HEK293 (cell line): ENCODE results near the gene GPSM1.

Experiments
- CTCF ChIA-PET: fragments of 350-600 bp; formaldehyde crosslinking; extraction: SDS; loops from one replicate; lab custom pipeline; 2021; ENCODE audit warnings: antibody characterized with exemption; lab: Yijun Ruan, JAX
- POLR2A ChIA-PET: fragments of 300-600 bp; formaldehyde crosslinking; extraction: SDS; loops from one replicate; lab custom pipeline; 2020; ENCODE audit warnings: antibody characterized with exemption, inconsistent platforms; lab: Yijun Ruan, JAX
- H3K27ac ChIP-seq: fragments of 200-500 bp; sonication (Bioruptor generic); 2 replicates; pipeline ENCODE4 v1.5.1; 2014; ENCODE audit warnings: low read depth, low read length, control low read depth, inconsistent platforms; ENCODE audit errors: extremely low read depth
- H3K36me3 ChIP-seq, 2 experiments: fragments of 200-500 bp in 1 of 2; sonication (Bioruptor generic) in 1 of 2; 1 replicate in 1 of 2; 2 replicates in 1 of 2; pipeline ENCODE4 v1.5.1; 2014 to 2017; ENCODE audit warnings: inconsistent platforms in 2 of 2, low read length in 2 of 2; ENCODE audit not compliant: control insufficient read depth in 2 of 2, insufficient read depth in 1 of 2
- H3K4me1 ChIP-seq: fragments of 200-500 bp; sonication (Bioruptor generic); 2 replicates; pipeline ENCODE4 v1.5.1; 2014; ENCODE audit warnings: mild to moderate bottlenecking, low read length, inconsistent platforms; ENCODE audit not compliant: control insufficient read depth, insufficient read depth
- H3K4me3 ChIP-seq: 2 replicates; pipeline ENCODE4 v1.5.1; 2011; ENCODE audit warnings: low read depth, mild to moderate bottlenecking, control low read depth, low read length, moderate library complexity
- H3K9me3 ChIP-seq: fragments of 200-500 bp; sonication (Bioruptor generic); 2 replicates; pipeline ENCODE4 v1.5.1; 2014; ENCODE audit warnings: low read depth, low read length, inconsistent platforms; ENCODE audit not compliant: control insufficient read depth, insufficient read depth
- EGR2 ChIP-seq: fragments of 450-650 bp; formaldehyde crosslinking; IDR thresholded peaks from 2 replicates; pipeline ENCODE4 v1.5.1; 2016; ENCODE audit warnings: low read depth, missing biosample characterization, missing genetic modification characterization
- IKZF3 ChIP-seq: fragments of 450-650 bp; IDR thresholded peaks from 2 replicates; pipeline ENCODE4 v1.5.0; 2018; ENCODE audit warnings: missing biosample characterization, mild to moderate bottlenecking, missing genetic modification characterization, moderate library complexity
- KLF8 ChIP-seq: fragments of 450-650 bp; formaldehyde crosslinking; IDR thresholded peaks from 2 replicates; pipeline ENCODE4 v1.5.1; 2016; ENCODE audit warnings: missing biosample characterization, missing genetic modification characterization
- PBX3 ChIP-seq: sonication (generic); formaldehyde crosslinking; IDR thresholded peaks from 2 replicates; pipeline ENCODE4 v1.8.1; 2022; ENCODE audit warnings: mild to moderate bottlenecking, moderate library complexity, missing genetic modification reagents
- ZBTB8A ChIP-seq: fragments of 450-650 bp; formaldehyde crosslinking; IDR thresholded peaks from 2 replicates; pipeline ENCODE4 v1.5.1; 2016; ENCODE audit warnings: missing biosample characterization, missing genetic modification characterization
- ZFHX2 ChIP-seq: fragments of 450-650 bp; formaldehyde crosslinking; conservative IDR thresholded peaks from 2 replicates; pipeline ENCODE4 v1.5.1; 2016; ENCODE audit warnings: missing biosample characterization, missing genetic modification characterization
- ZNF221 ChIP-seq: fragments of 450-650 bp; formaldehyde crosslinking; IDR thresholded peaks from 2 replicates; pipeline ENCODE4 v1.5.1; 2017; ENCODE audit warnings: missing biosample characterization, missing genetic modification characterization, borderline replicate concordance
- ZNF302 ChIP-seq: fragments of 450-650 bp; formaldehyde crosslinking; IDR thresholded peaks from 2 replicates; pipeline ENCODE4 v1.5.1; 2016; ENCODE audit warnings: missing biosample characterization, missing genetic modification characterization, low read depth
- ZNF311 ChIP-seq: fragments of 450-650 bp; formaldehyde crosslinking; IDR thresholded peaks from 2 replicates; pipeline ENCODE4 v1.5.1; 2017; ENCODE audit warnings: missing biosample characterization, missing genetic modification characterization, borderline replicate concordance
- ZNF426 ChIP-seq: fragments of 450-650 bp; formaldehyde crosslinking; IDR thresholded peaks from 2 replicates; pipeline ENCODE4 v1.5.1; 2017; ENCODE audit warnings: missing biosample characterization, missing genetic modification characterization, mild to moderate bottlenecking, inconsistent platforms, moderate library complexity
- ZNF449 ChIP-seq: fragments of 450-650 bp; formaldehyde crosslinking; IDR thresholded peaks from 2 replicates; pipeline ENCODE4 v1.5.1; 2017; ENCODE audit warnings: missing biosample characterization, mild to moderate bottlenecking, missing genetic modification characterization, moderate library complexity
- ZNF600 ChIP-seq: fragments of 450-650 bp; formaldehyde crosslinking; IDR thresholded peaks from 2 replicates; pipeline ENCODE4 v1.5.1; 2016; ENCODE audit warnings: missing biosample characterization, missing genetic modification characterization
- ZNF660 ChIP-seq: fragments of 450-650 bp; IDR thresholded peaks from 2 replicates; pipeline ENCODE4 v1.5.1; 2018; ENCODE audit warnings: missing biosample characterization, mild to moderate bottlenecking, missing genetic modification characterization

The GPSM1 gene

GRCh38 chr9:136346157-136346481 is 18.8 kb downstream of the GPSM1 start:
- H3K9me3 ChIP-seq = no peaks in the 10 kb centered on the region
- no peak overlapping the region for H3K4me3 ChIP-seq
- TF ChIP-seq EGR2 (tag by site-specific recombination) = peak; percentile 48; the same call in 1 of the 2 replicates
- TF ChIP-seq ZFHX2 (tag by site-specific recombination) = peak; percentile 76
- no peak for TF ChIP-seq ZNF311 (tag by site-specific recombination)
- TF ChIP-seq IKZF3 = no peak
- TF ChIP-seq ZNF660 (tag by site-specific recombination) = no peak
- no peak for TF ChIP-seq ZNF302 (tag by site-specific recombination)
- TF ChIP-seq, all 188 proteins: peak for 2
- ChIA-PET CTCF (interaction anchor here (0.6 to 2.0 kb wide), 8 partner anchors 9 to 1903 kb away, joined by 3 to 6 read pairs (median 5); partner anchors contain the start of gene DNLZ), POLR2A (interaction anchor here (0.8 to 6.3 kb wide), 4 partner anchors 8 to 64 kb away, joined by 3 to 45 read pairs (median 4); partner anchors contain the start of gene DNLZ)
- H3K4me1 ChIP-seq = no peaks in the 10 kb centered on the region
- H3K27ac ChIP-seq = no peak overlapping the region
- H3K36me3 ChIP-seq = peaks cover 0 to 14% of the 10 kb centered on the region in 2 experiments; a peak in 1 of 3 replicates

- CTCF ChIA-PET = interaction anchor here (0.5 to 1.5 kb wide), 3 partner anchors 10 to 54 kb away, joined by 3 to 4 read pairs (median 3); partner anchors contain the start of gene DNLZ
Measured at GRCh38 chr9:136346927-136347465, 19.7 kb downstream of the GPSM1 start.

GRCh38 chr9:136347472-136348256 is 20.3 kb downstream of the GPSM1 start:
- CTCF ChIA-PET = interaction anchor here (1.0 kb wide), 1 partner anchor 53 kb away, joined by 3 read pairs; no protein-coding TSS in a partner anchor
- Histone ChIP-seq H3K9me3 (no peaks in the 10 kb centered on the region), H3K4me3 (no peak overlapping the region), H3K36me3 (peaks cover 0 to 11% of the 10 kb centered on the region in 2 experiments; a peak in 1 of 3 replicates), H3K4me1 (no peaks in the 10 kb centered on the region), H3K27ac (no peak overlapping the region)
- TF ChIP-seq ZNF449 = no peak
- TF ChIP-seq ZNF600 (tag by site-specific recombination) = peak; percentile 42; the same call in 1 of the 2 replicates
- 0 out of 2 replicates have a peak, but pooled peaks have one; percentile 31 for TF ChIP-seq IKZF3
- TF ChIP-seq ZBTB8A (tag by site-specific recombination) = peak; percentile 38; the same call in 1 of the 2 replicates
- POLR2A ChIA-PET = interaction anchor here (6.3 kb wide), 1 partner anchor 15 kb away, joined by 45 read pairs; the partner anchor contains the start of gene DNLZ

More at GRCh38 chr9:136346927-136347465, 19.7 kb downstream of the GPSM1 start:
- Histone ChIP-seq H3K4me3 (no peak overlapping the region), H3K4me1 (no peaks in the 10 kb centered on the region), H3K9me3 (no peaks in the 10 kb centered on the region), H3K36me3 (peaks cover 0 to 11% of the 10 kb centered on the region in 2 experiments; a peak in 1 of 3 replicates), H3K27ac (peak overlapping the region; percentile 24; the same call in 1 of the 2 replicates)
- POLR2A ChIA-PET = interaction anchor here (6.3 kb wide), 1 partner anchor 15 kb away, joined by 45 read pairs; the partner anchor contains the start of gene DNLZ
- TF ChIP-seq ZNF221 (tag by site-specific recombination) = no peak

GRCh38 chr9:136348691-136349090 is 21.4 kb downstream of the GPSM1 start:
- no peaks in the 10 kb centered on the region for H3K9me3 ChIP-seq
- H3K4me3 ChIP-seq = no peak overlapping the region
- no peak overlapping the region for H3K27ac ChIP-seq
- H3K36me3 ChIP-seq = peaks cover 0 to 5% of the 10 kb centered on the region in 2 experiments; a peak in 1 of 3 replicates
- CTCF ChIA-PET = no interaction called here
- TF ChIP-seq KLF8 (0 out of 2 replicates have a peak, but pooled peaks have one; percentile 33), ZNF426 (tag by site-specific recombination) (no peak), PBX3 (CRISPR knock-in tag) (0 out of 2 replicates have a peak, but pooled peaks have one; percentile 29), EGR2 (tag by site-specific recombination) (peak; percentile 23; the same call in 1 of the 2 replicates)
- H3K4me1 ChIP-seq = no peaks in the 10 kb centered on the region
- POLR2A ChIA-PET = no interaction called here
